ENCODE results near the gene MBOAT1.

- TF ChIP-seq POLR2A (IDR thresholded peaks at IDR 0.05): no peak
- TF ChIP-seq CTCF (IDR thresholded peaks at IDR 0.05): peak in 4 of 7 experiments; percentile 13 to 42 (median 36)
- no peak for TF ChIP-seq POLR2AphosphoS5 (IDR thresholded peaks at IDR 0.05)
Observed at GRCh38 chr6:20056350-20056992, 155.8 kb downstream of the MBOAT1 start.

All from stomach (tissue), 4 donors.